Endothelial cell of umbilical vein (primary cell): ENCODE measurements around the gene PTX3. TPM values are rescaled to one million over a fixed set of nuclear protein-coding genes. Genes with fewer than 3 reads are reported as not detected.

Experiments used
- Bru-seq: library from RNA; stranded (reverse); fragments of 400-500 nt; gene quantifications from one replicate; lab custom pipeline; 2021; lab: Mats Ljungman, UMichigan
- BruChase-seq, 2 experiments: library from RNA; stranded (reverse); fragments of 400-500 nt; gene quantifications; one replicate each; lab custom pipeline; 2021; lab: Mats Ljungman, UMichigan
- BruUV-seq: library from RNA; stranded (reverse); fragments of 400-500 nt; replicated peaks from 2 replicates; lab custom pipeline; 2021; lab: Mats Ljungman, UMichigan
- CTCF ChIA-PET: fragments of 300-600, 350-600 bp; sonication (Branson Sonifier 250); formaldehyde crosslinking; loops from one replicate; lab custom pipeline; 2021; ENCODE audit warnings: antibody characterized with exemption, inconsistent platforms; lab: Charles Lee
- POLR2A ChIA-PET: fragments of 300-600, 350-600 bp; sonication (Branson Sonifier 250); formaldehyde crosslinking; loops from one replicate; lab custom pipeline; 2021; ENCODE audit warnings: antibody characterized with exemption, inconsistent platforms; lab: Charles Lee
- DNase-seq: peaks from one replicate; pipeline ENCODE4 v3.0.0-alpha.2; 2011; ENCODE audit warnings: low read depth, low spot score
- FAIRE-seq: peaks from 2 replicates; lab custom pipeline; 2011; peaks lifted over from hg19 to GRCh38; lab: Jason Lieb, UNC
- H2AFZ ChIP-seq: 2 replicates; pipeline ENCODE4 v1.6.0; 2012; ENCODE audit warnings: low read depth, low read length, control low read depth, inconsistent platforms
- H3K27ac ChIP-seq: 2 replicates; pipeline ENCODE4 v1.5.1; 2011; ENCODE audit warnings: low read depth, mild to moderate bottlenecking, control low read depth, low read length, moderate library complexity; ENCODE audit not compliant: insufficient read depth
- H3K27me3 ChIP-seq, 2 experiments: 2 replicates each; pipeline versions ENCODE4 v1.6.0 to v1.6.1; 2011; ENCODE audit warnings: low read length in 2 of 2, mixed read lengths in 1 of 2; ENCODE audit not compliant: control insufficient read depth in 2 of 2, insufficient read depth in 2 of 2
- H3K36me3 ChIP-seq, 2 experiments: 2 replicates in 1 of 2; 3 replicates in 1 of 2; pipeline ENCODE4 v1.5.1; 2011; ENCODE audit warnings: low read length in 2 of 2, mild to moderate bottlenecking in 1 of 2, moderate library complexity in 1 of 2; ENCODE audit not compliant: control insufficient read depth in 2 of 2, insufficient read depth in 2 of 2; ENCODE audit errors: extremely low read depth in 1 of 2
- H3K4me1 ChIP-seq: 3 replicates; pipeline ENCODE4 v1.5.1; 2011; ENCODE audit warnings: mild to moderate bottlenecking, low read length; ENCODE audit not compliant: control insufficient read depth, insufficient read depth; ENCODE audit errors: extremely low read depth
- H3K4me2 ChIP-seq: 2 replicates; pipeline ENCODE4 v1.6.1; 2011; ENCODE audit warnings: low read length, control low read depth, mixed read lengths; ENCODE audit not compliant: insufficient read depth
- H3K4me3 ChIP-seq, 3 experiments: fragments of 200-600 bp in 1 of 3; sonication (generic), shearing (Covaris generic) in 1 of 3; replicated peaks in 1 of 3; 2 replicates each; pipeline ENCODE4 v1.5.1; 2011 to 2016; ENCODE audit warnings: control low read depth in 3 of 3, low read length in 3 of 3, mild to moderate bottlenecking in 2 of 3, inconsistent platforms in 1 of 3, low read depth in 1 of 3, moderate library complexity in 1 of 3; ENCODE audit not compliant: insufficient read depth in 1 of 3
- H3K79me2 ChIP-seq: 2 replicates; pipeline ENCODE4 v1.6.0; 2012; ENCODE audit warnings: low read length, inconsistent platforms; ENCODE audit not compliant: control insufficient read depth, insufficient read depth
- H3K9ac ChIP-seq: replicated peaks from 2 replicates; pipeline ENCODE3; 2011; ENCODE audit warnings: low read length, control low read depth; ENCODE audit not compliant: insufficient read depth; ENCODE audit errors: extremely low read depth
- H3K9me1 ChIP-seq: replicated peaks from 3 replicates; pipeline ENCODE4 v1.6.0; 2011; ENCODE audit warnings: mild to moderate bottlenecking, low read length; ENCODE audit not compliant: control insufficient read depth, insufficient read depth; ENCODE audit errors: extremely low read depth
- H3K9me3 ChIP-seq: replicated peaks from 2 replicates; pipeline ENCODE4 v1.5.1; 2012; ENCODE audit warnings: low read length, inconsistent platforms; ENCODE audit not compliant: control insufficient read depth, insufficient read depth
- H4K20me1 ChIP-seq: replicated peaks from 2 replicates; pipeline ENCODE3; 2011; ENCODE audit warnings: mild to moderate bottlenecking, low read length; ENCODE audit not compliant: control insufficient read depth, insufficient read depth; ENCODE audit errors: extremely low read depth
- EZH2 ChIP-seq: IDR thresholded peaks from 2 replicates; pipeline ENCODE4 v1.6.1; 2012; ENCODE audit warnings: borderline replicate concordance, low read depth, mild to moderate bottlenecking, moderate library complexity, low read length, inconsistent platforms; ENCODE audit not compliant: severe bottlenecking
- FOS ChIP-seq: IDR thresholded peaks from 2 replicates; pipeline ENCODE4 v1.6.1; 2011; ENCODE audit warnings: mild to moderate bottlenecking, low read length, moderate library complexity, borderline replicate concordance; ENCODE audit not compliant: insufficient read depth
- GATA2 ChIP-seq: IDR thresholded peaks from 2 replicates; pipeline ENCODE4 v1.7.0; 2011; ENCODE audit warnings: low read depth, mild to moderate bottlenecking, moderate library complexity, mixed read lengths, low read length; ENCODE audit not compliant: insufficient read length, insufficient read depth
- JUN ChIP-seq: IDR thresholded peaks from 2 replicates; pipeline ENCODE4 v1.6.1; 2011; ENCODE audit warnings: borderline replicate concordance, low read depth; ENCODE audit not compliant: insufficient read length, insufficient read depth
- MYC ChIP-seq: IDR thresholded peaks from one replicate; pipeline ENCODE4 v1.6.1; 2011; ENCODE audit warnings: mild to moderate bottlenecking, low read depth, low read length
- POLR2A ChIP-seq: IDR thresholded peaks from 2 replicates; pipeline ENCODE4 v1.6.1; 2012; ENCODE audit warnings: low read depth, mild to moderate bottlenecking, control low read depth, low read length
- POLR2AphosphoS5 ChIP-seq: IDR thresholded peaks from 2 replicates; pipeline ENCODE4 v1.6.1; 2012; ENCODE audit warnings: low read depth, mild to moderate bottlenecking, control low read depth, low read length, moderate library complexity; ENCODE audit not compliant: insufficient read depth
- dilution Hi-C: fragments of 300-500 bp; cut with MboI; formaldehyde crosslinking; loops from one replicate; pipeline ENCODE4 v1.15.0; 2019; ENCODE audit warnings: low sequenced_read_pairs; ENCODE audit not compliant: extremely low pct_ligation_motif_present
- intact Hi-C: fragments of 100-400 bp; cut with micrococcal nuclease; formaldehyde crosslinking; loops from one replicate; pipeline ENCODE4 v1.10.0; 2022
- long read RNA-seq: library from polyadenylated mRNA; stranded (forward); transcript quantifications from one replicate; pipeline ENCODE4 v2.0.0, GENCODE V29; 2021
- polyA minus RNA-seq, 3 experiments: library from RNA; depleted of rRNA, polyadenylated mRNA; stranded (reverse); fragments of >200 nt; gene quantifications; 1 replicate in 1 of 3; 2 replicates in 2 of 3; pipeline ENCODE4 v1.2.3, GENCODE V29; 2011
- polyA plus RNA-seq, 4 experiments: library from polyadenylated mRNA; depleted of rRNA in 3 of 4; stranded (reverse) in 3 of 4; unstranded in 1 of 4; fragments of >200 nt; gene quantifications; 2 replicates each; pipeline versions ENCODE4 v1.2.1 to v1.2.3, GENCODE V29; 2011 to 2012; ENCODE audit warnings: missing spikeins in 1 of 4
- total RNA-seq: library from RNA; stranded (reverse); gene quantifications from 2 replicates; pipeline ENCODE4 v1.2.3, GENCODE V29; 2021
- TF ChIP-seq, protein P1 (sequence below), 2 donors: IDR thresholded peaks; 1 replicate in 1 of 2; 2 replicates in 1 of 2; pipeline ENCODE4 v1.5.1; 2011; ENCODE audit warnings: low read length in 2 of 2, mild to moderate bottlenecking in 2 of 2, moderate library complexity in 2 of 2, control low read depth in 1 of 2, inconsistent platforms in 1 of 2, low read depth in 1 of 2; ENCODE audit not compliant: insufficient read depth in 1 of 2; ENCODE audit errors: extremely low read depth in 1 of 2
- TF ChIP-seq, protein P2 (sequence below): IDR thresholded peaks from 2 replicates; pipeline ENCODE4 v1.6.1; 2011; ENCODE audit not compliant: insufficient read depth, insufficient read length

The PTX3 gene
- total RNA-seq = 149 and 172 TPM in 2 replicates
- polyA plus RNA-seq = 122 and 131 TPM in 2 replicates
- polyA plus RNA-seq (2011; cell fraction: cytosol; rRNA removed) = 157 and 193 TPM in 2 replicates
- 90.1 and 137 TPM in 2 replicates for polyA plus RNA-seq (2011; cell fraction: nucleus; rRNA removed)
- polyA plus RNA-seq (2012) = 252 and 339 TPM in 2 replicates
- polyA minus RNA-seq = 178 and 192 TPM in 2 replicates
- polyA minus RNA-seq (2011; cell fraction: cytosol; rRNA and poly(A)+ RNA removed) = 0.51 TPM
- 35.4 and 48.3 TPM in 2 replicates for polyA minus RNA-seq (2011; cell fraction: nucleus; rRNA and poly(A)+ RNA removed)
- percentile 99 among the genes with signal in this experiment for Bru-seq, nascent RNA
- percentile 99 among the genes with signal in this experiment for BruChase-seq, experiment 1, labeled RNA remaining after a 6-hour chase
- BruChase-seq, experiment 2, labeled RNA remaining after a 2-hour chase = percentile 97 among the genes with signal in this experiment
- long read RNA-seq, transcript PTX3-201 (3 exons, 1,940 nt) = major isoform, 198 of 232 reads
- long read RNA-seq, partial matches to known transcripts = 33 of 232 reads
- long read RNA-seq, other reads (novel, unspliced or antisense) = 1 of 232 reads

DNA sequence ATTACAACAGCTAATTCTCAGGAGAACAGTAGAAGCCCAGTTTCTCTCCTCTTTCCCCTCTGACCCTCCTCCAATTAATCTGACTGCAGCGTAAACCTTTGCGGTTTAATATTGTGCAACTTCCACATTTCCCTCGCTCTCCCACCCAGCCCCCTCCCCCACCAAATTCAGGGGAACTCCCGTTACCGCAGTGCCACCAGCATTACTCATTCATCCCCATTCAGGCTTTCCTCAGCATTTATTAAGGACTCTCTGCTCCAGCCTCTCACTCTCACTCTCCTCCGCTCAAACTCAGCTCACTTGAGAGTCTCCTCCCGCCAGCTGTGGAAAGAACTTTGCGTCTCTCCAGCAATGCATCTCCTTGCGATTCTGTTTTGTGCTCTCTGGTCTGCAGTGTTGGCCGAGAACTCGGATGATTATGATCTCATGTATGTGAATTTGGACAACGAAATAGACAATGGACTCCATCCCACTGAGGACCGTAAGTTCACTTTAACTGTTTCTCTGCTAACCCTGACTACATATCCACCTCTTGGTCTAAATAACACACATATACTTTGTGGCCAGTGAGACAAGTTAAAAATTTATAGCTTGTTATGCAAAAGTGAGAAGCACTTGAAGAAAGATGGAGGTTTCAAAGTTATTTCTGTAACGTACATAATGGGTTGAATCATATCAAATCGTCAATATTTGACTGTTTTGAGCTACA is at the start of gene PTX3:
Gene PTX3 (plus strand): TSS at position 268 of the 709 bp plus-strand sequence. CDS start 84 bp downstream, at position 352.
- intact Hi-C loops (loop anchor here (1.0 to 5.0 kb wide), 6 partner anchors 18 to 232 kb away; no protein-coding TSS in a partner anchor), dilution Hi-C loops (no loop called here)
- POLR2A ChIA-PET = interaction anchor here (0.6 to 4.3 kb wide), 7 partner anchors 14 to 232 kb away, joined by 3 to 18 read pairs (median 4); no protein-coding TSS in a partner anchor
- peak; percentile 65 for TF ChIP-seq FOS
- peak; percentile 89 for TF ChIP-seq POLR2A
- no peak for TF ChIP-seq MYC
- peak; percentile 25 for TF ChIP-seq GATA2
- TF ChIP-seq, protein P1, sequence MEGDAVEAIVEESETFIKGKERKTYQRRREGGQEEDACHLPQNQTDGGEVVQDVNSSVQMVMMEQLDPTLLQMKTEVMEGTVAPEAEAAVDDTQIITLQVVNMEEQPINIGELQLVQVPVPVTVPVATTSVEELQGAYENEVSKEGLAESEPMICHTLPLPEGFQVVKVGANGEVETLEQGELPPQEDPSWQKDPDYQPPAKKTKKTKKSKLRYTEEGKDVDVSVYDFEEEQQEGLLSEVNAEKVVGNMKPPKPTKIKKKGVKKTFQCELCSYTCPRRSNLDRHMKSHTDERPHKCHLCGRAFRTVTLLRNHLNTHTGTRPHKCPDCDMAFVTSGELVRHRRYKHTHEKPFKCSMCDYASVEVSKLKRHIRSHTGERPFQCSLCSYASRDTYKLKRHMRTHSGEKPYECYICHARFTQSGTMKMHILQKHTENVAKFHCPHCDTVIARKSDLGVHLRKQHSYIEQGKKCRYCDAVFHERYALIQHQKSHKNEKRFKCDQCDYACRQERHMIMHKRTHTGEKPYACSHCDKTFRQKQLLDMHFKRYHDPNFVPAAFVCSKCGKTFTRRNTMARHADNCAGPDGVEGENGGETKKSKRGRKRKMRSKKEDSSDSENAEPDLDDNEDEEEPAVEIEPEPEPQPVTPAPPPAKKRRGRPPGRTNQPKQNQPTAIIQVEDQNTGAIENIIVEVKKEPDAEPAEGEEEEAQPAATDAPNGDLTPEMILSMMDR (IDR thresholded peaks at IDR 0.05; ENCODE audit: extremely low read depth in 1 of 2, insufficient read depth in 1 of 2, low read depth in 1 of 2, low read length in 2 of 2) = no peak
- TF ChIP-seq POLR2AphosphoS5 = peak; percentile 96
- TF ChIP-seq, protein P2, sequence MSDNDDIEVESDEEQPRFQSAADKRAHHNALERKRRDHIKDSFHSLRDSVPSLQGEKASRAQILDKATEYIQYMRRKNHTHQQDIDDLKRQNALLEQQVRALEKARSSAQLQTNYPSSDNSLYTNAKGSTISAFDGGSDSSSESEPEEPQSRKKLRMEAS = no peak
- TF ChIP-seq JUN = no peak
- TF ChIP-seq EZH2 = no peak
- Histone ChIP-seq H3K9me1 (no peaks in the 10 kb centered on the region), H3K27ac (peak within 1 kb of the TSS; percentile 74), H3K4me1 (peaks cover 31% of the 10 kb centered on the region), H3K79me2 (peaks cover 57% of the 10 kb centered on the region), H3K27me3 (no peaks in the 10 kb centered on the region), H4K20me1 (no peaks in the 10 kb centered on the region), H3K4me3 (peak within 1 kb of the TSS; percentile 68 to 93 (median 79)), H3K4me2 (peak within 1 kb of the TSS; percentile 78), H3K9ac (peak within 1 kb of the TSS; percentile 93), H2AFZ (peak within 1 kb of the TSS; percentile 20), H3K9me3 (no peaks in the 10 kb centered on the region), H3K36me3 (peaks cover 0 to under 1% of the 10 kb centered on the region in 2 experiments)
- CTCF ChIA-PET = interaction anchor here (0.8 to 3.1 kb wide), 18 partner anchors 8 to 235 kb away, joined by 3 to 24 read pairs (median 4); no protein-coding TSS in a partner anchor
- DNase-seq (peak; percentile 85), FAIRE-seq (peak; percentile 64)
- BruUV-seq = TSS peak; percentile 85
